SK-N-SH treated with all-trans-retinoic acid at 6 μM for 48 hours (cell line): ENCODE data around the gene RRP1.

Experiments used
- ATAC-seq: fragments of 200-7000 bp; cut with Tn5 transposase; 3 replicates; pipeline ENCODE4 v1.9.1; 2020; ENCODE audit warnings: mild to moderate bottlenecking, moderate library complexity
- ARNTL ChIP-seq: fragments of 450-650 bp; formaldehyde crosslinking; IDR thresholded peaks from 2 replicates; pipeline ENCODE4 v1.5.0; 2020; ENCODE audit warnings: low read depth, mild to moderate bottlenecking, moderate library complexity, borderline replicate concordance
- BACH2 ChIP-seq: fragments of 250-450 bp; sonication (Bioruptor Pico); IDR thresholded peaks from 2 replicates; pipeline ENCODE4 v1.9.0; 2021; ENCODE audit warnings: mild to moderate bottlenecking, borderline replicate concordance
- CSDC2 ChIP-seq: fragments of 250-450 bp; sonication (Bioruptor Pico); IDR thresholded peaks from 2 replicates; pipeline ENCODE4 v1.5.0; 2020; ENCODE audit warnings: mild to moderate bottlenecking, moderate library complexity
- ESRRG ChIP-seq: fragments of 250-450 bp; sonication (Bioruptor Pico); IDR thresholded peaks from 2 replicates; pipeline ENCODE4 v1.6.1; 2021; ENCODE audit warnings: mild to moderate bottlenecking
- OSR1 ChIP-seq: fragments of 250-450 bp; sonication (Bioruptor Pico); IDR thresholded peaks from 2 replicates; pipeline ENCODE4 v1.8.0; 2022; ENCODE audit warnings: moderate library complexity, mild to moderate bottlenecking, inconsistent platforms
- PPARA ChIP-seq: fragments of 250-450 bp; sonication (Bioruptor Pico); IDR thresholded peaks from 2 replicates; pipeline ENCODE4 v1.5.0; 2020; ENCODE audit warnings: mild to moderate bottlenecking, borderline replicate concordance
- RARB ChIP-seq: fragments of 250-450 bp; sonication (Bioruptor Pico); IDR thresholded peaks from 2 replicates; pipeline ENCODE4 v1.8.0; 2021; ENCODE audit warnings: mild to moderate bottlenecking, moderate library complexity
- SNAI2 ChIP-seq: fragments of 250-450 bp; sonication (Bioruptor Pico); IDR thresholded peaks from 2 replicates; pipeline ENCODE4 v1.5.0; 2020; ENCODE audit warnings: mild to moderate bottlenecking, moderate library complexity
- TCF4 ChIP-seq: fragments of 250-450 bp; sonication (Bioruptor Pico); IDR thresholded peaks from 2 replicates; pipeline ENCODE4 v1.8.0; 2021; ENCODE audit warnings: mild to moderate bottlenecking, moderate library complexity, borderline replicate concordance
- TOX ChIP-seq: fragments of 250-450 bp; sonication (Bioruptor Pico); IDR thresholded peaks from 2 replicates; pipeline ENCODE4 v1.8.0; 2021; ENCODE audit warnings: mild to moderate bottlenecking, moderate library complexity, borderline replicate concordance
- ZC3H10 ChIP-seq: fragments of 250-450 bp; sonication (Bioruptor Pico); IDR thresholded peaks from 2 replicates; pipeline ENCODE4 v1.5.1; 2021; ENCODE audit warnings: mild to moderate bottlenecking, moderate library complexity
- ZFP3 ChIP-seq: fragments of 250-450 bp; sonication (Bioruptor Pico); IDR thresholded peaks from 2 replicates; pipeline ENCODE4 v1.5.0; 2020; ENCODE audit warnings: mild to moderate bottlenecking, moderate library complexity
- ZNF565 ChIP-seq: fragments of 450-650 bp; formaldehyde crosslinking; conservative IDR thresholded peaks from 2 replicates; pipeline ENCODE4 v1.5.0; 2020; ENCODE audit warnings: low read depth, mild to moderate bottlenecking, moderate library complexity
- ZNF70 ChIP-seq: fragments of 450-650 bp; formaldehyde crosslinking; IDR thresholded peaks from 2 replicates; pipeline ENCODE4 v1.5.0; 2020; ENCODE audit warnings: mild to moderate bottlenecking, moderate library complexity
- ZNF8 ChIP-seq: fragments of 450-650 bp; formaldehyde crosslinking; IDR thresholded peaks from 2 replicates; pipeline ENCODE4 v1.5.0; 2020; ENCODE audit warnings: mild to moderate bottlenecking, moderate library complexity
- TF ChIP-seq, protein P1 (sequence below): fragments of 250-450 bp; sonication (Bioruptor Pico); IDR thresholded peaks from 2 replicates; pipeline ENCODE4 v1.5.0; 2020; ENCODE audit warnings: mild to moderate bottlenecking, moderate library complexity
- TF ChIP-seq, protein P2 (sequence below): fragments of 250-450 bp; sonication (Bioruptor Pico); IDR thresholded peaks from 2 replicates; pipeline ENCODE4 v1.8.0; 2020; ENCODE audit warnings: mild to moderate bottlenecking, moderate library complexity, borderline replicate concordance
- TF ChIP-seq, protein P3 (sequence below): fragments of 250-450 bp; sonication (Bioruptor Pico); IDR thresholded peaks from 2 replicates; pipeline ENCODE4 v1.8.0; 2021; ENCODE audit warnings: low read depth, mild to moderate bottlenecking, moderate library complexity, borderline replicate concordance
- TF ChIP-seq, protein P4 (sequence below): fragments of 250-450 bp; sonication (Bioruptor Pico); IDR thresholded peaks from 2 replicates; pipeline ENCODE4 v1.5.1; 2021; ENCODE audit warnings: mild to moderate bottlenecking, moderate library complexity

The RRP1 gene

DNA sequence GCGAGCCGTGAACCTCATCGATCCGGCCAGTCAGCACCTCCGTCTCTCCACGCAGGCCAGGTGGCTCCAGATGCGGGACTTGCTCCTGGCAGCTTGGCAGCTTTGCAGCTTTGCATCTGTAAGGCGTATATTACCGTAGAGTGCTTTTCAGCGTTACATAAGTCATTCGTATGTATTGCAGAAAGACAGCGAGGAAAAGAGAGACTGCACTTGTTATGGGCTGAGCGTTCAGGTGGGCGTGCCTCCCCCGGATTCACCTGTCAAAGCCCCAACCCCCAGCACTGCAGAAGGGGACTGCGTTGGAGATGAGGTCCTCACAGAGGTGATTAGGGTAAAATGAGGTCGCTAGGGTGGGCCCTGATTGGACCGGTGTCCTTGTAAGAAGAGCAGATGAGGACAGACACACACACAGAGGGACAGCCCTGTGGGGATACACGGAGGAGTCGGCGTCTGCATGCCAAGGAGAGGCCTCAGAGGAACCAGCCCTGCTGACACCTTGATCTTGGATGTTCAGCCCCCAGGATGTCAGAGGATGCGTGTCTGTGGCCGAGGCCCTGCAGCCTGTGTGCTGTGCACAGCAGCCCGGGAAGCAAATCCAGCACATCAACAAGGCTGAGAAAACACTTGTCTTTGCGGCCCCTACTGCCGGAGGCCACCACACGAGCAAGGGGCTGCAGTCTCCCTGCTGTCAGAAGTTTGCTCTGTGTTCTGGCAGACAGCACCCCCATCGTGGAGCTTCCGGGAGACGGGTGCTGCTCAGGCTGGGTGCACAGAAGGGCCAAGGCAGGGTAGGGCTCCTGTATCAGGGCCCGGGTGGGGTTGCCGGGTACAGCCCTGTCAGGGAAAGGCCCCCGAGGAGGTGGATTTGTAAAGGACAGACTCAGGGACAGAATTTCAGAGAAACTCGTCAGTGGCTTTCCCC is 64.7 kb downstream of the RRP1 start:
- TF ChIP-seq ZFP3 (CRISPR knock-in tag) (no peak), ARNTL (CRISPR knock-in tag) (no peak), ZC3H10 (CRISPR knock-in tag) (no peak), ZNF70 (no peak), BACH2 (no peak), ZNF565 (CRISPR knock-in tag) (no peak), OSR1 (CRISPR knock-in tag) (no peak), SNAI2 (CRISPR knock-in tag) (no peak), ZNF8 (no peak), ESRRG (CRISPR knock-in tag) (no peak), RARB (CRISPR knock-in tag) (no peak), PPARA (CRISPR knock-in tag) (no peak), TCF4 (CRISPR knock-in tag) (no peak), CSDC2 (no peak), TOX (CRISPR knock-in tag) (no peak)
- TF ChIP-seq, protein P1, sequence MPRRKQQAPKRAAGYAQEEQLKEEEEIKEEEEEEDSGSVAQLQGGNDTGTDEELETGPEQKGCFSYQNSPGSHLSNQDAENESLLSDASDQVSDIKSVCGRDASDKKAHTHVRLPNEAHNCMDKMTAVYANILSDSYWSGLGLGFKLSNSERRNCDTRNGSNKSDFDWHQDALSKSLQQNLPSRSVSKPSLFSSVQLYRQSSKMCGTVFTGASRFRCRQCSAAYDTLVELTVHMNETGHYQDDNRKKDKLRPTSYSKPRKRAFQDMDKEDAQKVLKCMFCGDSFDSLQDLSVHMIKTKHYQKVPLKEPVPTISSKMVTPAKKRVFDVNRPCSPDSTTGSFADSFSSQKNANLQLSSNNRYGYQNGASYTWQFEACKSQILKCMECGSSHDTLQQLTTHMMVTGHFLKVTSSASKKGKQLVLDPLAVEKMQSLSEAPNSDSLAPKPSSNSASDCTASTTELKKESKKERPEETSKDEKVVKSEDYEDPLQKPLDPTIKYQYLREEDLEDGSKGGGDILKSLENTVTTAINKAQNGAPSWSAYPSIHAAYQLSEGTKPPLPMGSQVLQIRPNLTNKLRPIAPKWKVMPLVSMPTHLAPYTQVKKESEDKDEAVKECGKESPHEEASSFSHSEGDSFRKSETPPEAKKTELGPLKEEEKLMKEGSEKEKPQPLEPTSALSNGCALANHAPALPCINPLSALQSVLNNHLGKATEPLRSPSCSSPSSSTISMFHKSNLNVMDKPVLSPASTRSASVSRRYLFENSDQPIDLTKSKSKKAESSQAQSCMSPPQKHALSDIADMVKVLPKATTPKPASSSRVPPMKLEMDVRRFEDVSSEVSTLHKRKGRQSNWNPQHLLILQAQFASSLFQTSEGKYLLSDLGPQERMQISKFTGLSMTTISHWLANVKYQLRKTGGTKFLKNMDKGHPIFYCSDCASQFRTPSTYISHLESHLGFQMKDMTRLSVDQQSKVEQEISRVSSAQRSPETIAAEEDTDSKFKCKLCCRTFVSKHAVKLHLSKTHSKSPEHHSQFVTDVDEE (CRISPR knock-in tag): no peak
- TF ChIP-seq, protein P2, sequence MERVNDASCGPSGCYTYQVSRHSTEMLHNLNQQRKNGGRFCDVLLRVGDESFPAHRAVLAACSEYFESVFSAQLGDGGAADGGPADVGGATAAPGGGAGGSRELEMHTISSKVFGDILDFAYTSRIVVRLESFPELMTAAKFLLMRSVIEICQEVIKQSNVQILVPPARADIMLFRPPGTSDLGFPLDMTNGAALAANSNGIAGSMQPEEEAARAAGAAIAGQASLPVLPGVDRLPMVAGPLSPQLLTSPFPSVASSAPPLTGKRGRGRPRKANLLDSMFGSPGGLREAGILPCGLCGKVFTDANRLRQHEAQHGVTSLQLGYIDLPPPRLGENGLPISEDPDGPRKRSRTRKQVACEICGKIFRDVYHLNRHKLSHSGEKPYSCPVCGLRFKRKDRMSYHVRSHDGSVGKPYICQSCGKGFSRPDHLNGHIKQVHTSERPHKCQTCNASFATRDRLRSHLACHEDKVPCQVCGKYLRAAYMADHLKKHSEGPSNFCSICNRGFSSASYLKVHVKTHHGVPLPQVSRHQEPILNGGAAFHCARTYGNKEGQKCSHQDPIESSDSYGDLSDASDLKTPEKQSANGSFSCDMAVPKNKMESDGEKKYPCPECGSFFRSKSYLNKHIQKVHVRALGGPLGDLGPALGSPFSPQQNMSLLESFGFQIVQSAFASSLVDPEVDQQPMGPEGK: no peak
- TF ChIP-seq, protein P3, sequence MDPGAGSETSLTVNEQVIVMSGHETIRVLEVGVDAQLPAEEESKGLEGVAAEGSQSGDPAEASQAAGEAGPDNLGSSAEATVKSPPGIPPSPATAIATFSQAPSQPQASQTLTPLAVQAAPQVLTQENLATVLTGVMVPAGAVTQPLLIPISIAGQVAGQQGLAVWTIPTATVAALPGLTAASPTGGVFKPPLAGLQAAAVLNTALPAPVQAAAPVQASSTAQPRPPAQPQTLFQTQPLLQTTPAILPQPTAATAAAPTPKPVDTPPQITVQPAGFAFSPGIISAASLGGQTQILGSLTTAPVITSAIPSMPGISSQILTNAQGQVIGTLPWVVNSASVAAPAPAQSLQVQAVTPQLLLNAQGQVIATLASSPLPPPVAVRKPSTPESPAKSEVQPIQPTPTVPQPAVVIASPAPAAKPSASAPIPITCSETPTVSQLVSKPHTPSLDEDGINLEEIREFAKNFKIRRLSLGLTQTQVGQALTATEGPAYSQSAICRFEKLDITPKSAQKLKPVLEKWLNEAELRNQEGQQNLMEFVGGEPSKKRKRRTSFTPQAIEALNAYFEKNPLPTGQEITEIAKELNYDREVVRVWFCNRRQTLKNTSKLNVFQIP (CRISPR knock-in tag): no peak
- TF ChIP-seq, protein P4, sequence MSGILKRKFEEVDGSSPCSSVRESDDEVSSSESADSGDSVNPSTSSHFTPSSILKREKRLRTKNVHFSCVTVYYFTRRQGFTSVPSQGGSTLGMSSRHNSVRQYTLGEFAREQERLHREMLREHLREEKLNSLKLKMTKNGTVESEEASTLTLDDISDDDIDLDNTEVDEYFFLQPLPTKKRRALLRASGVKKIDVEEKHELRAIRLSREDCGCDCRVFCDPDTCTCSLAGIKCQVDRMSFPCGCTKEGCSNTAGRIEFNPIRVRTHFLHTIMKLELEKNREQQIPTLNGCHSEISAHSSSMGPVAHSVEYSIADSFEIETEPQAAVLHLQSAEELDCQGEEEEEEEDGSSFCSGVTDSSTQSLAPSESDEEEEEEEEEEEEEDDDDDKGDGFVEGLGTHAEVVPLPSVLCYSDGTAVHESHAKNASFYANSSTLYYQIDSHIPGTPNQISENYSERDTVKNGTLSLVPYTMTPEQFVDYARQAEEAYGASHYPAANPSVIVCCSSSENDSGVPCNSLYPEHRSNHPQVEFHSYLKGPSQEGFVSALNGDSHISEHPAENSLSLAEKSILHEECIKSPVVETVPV (CRISPR knock-in tag): no peak
- ATAC-seq: no peak
